NT2/D1 (cell line): Measurements from ENCODE around the gene GOLGA3.

Experiments
- SUZ12 ChIP-seq: IDR thresholded peaks from 2 replicates; pipeline ENCODE4 v1.6.1; 2011; ENCODE audit not compliant: insufficient read length, insufficient read depth; ENCODE audit errors: extremely low read depth
- YY1 ChIP-seq: IDR thresholded peaks from 2 replicates; pipeline ENCODE4 v1.6.1; 2011; ENCODE audit not compliant: insufficient read length, insufficient read depth
- ZNF274 ChIP-seq: IDR thresholded peaks from 2 replicates; pipeline ENCODE4 v1.6.1; 2011; ENCODE audit warnings: mild to moderate bottlenecking, low read depth, low read length

- TF ChIP-seq YY1 (no peak), ZNF274 (no peak), SUZ12 (no peak)
Observed at GRCh38 chr12:132872073-132872855, 43.6 kb upstream of the GOLGA3 start.
